Fibroblast of skin of right quadriceps (primary cell): ENCODE results near the gene AOC1.
"Not testable (repeated sequence)": the region's sequence is repeated elsewhere in the genome, so short reads cannot be mapped to it uniquely, and the experiment has no call there.

ENCODE experiments used
- DNase-seq: peaks from one replicate; pipeline ENCODE4 v3.0.0-alpha.2; 2013

The AOC1 gene, protein sequence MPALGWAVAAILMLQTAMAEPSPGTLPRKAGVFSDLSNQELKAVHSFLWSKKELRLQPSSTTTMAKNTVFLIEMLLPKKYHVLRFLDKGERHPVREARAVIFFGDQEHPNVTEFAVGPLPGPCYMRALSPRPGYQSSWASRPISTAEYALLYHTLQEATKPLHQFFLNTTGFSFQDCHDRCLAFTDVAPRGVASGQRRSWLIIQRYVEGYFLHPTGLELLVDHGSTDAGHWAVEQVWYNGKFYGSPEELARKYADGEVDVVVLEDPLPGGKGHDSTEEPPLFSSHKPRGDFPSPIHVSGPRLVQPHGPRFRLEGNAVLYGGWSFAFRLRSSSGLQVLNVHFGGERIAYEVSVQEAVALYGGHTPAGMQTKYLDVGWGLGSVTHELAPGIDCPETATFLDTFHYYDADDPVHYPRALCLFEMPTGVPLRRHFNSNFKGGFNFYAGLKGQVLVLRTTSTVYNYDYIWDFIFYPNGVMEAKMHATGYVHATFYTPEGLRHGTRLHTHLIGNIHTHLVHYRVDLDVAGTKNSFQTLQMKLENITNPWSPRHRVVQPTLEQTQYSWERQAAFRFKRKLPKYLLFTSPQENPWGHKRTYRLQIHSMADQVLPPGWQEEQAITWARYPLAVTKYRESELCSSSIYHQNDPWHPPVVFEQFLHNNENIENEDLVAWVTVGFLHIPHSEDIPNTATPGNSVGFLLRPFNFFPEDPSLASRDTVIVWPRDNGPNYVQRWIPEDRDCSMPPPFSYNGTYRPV

DNA sequence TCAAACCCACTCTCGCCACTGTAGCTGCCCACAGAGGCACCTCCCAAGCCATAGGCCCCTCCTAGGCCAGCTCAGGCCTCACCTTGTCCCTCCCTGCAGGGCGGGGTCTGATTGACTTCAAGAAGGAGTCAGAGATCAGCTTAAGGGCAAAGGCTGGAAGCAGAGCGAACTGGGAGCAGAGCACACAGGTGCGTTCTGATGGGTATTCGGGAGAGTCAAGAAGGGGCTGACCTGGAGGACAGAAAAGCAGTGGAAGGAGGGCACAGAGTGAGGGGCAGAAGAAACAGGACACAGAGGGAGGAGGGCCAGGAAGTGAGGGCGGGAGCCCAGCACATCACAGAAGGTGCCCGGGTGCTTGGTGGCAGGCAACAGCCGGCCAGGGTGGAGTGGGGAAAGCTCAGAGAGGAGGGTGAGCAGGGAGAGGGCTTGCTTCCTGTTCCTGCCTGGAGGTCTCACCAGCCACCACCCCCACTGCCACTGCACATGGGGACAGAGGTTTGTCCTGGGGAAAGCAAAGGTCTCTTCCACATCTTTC lies at the start of gene AOC1:
TSS of gene AOC1 (plus strand) at position 147 of the 535 bp plus-strand sequence. CDS start 3,954 bp downstream, outside the sequence.
- no peak for DNase-seq

DNA sequence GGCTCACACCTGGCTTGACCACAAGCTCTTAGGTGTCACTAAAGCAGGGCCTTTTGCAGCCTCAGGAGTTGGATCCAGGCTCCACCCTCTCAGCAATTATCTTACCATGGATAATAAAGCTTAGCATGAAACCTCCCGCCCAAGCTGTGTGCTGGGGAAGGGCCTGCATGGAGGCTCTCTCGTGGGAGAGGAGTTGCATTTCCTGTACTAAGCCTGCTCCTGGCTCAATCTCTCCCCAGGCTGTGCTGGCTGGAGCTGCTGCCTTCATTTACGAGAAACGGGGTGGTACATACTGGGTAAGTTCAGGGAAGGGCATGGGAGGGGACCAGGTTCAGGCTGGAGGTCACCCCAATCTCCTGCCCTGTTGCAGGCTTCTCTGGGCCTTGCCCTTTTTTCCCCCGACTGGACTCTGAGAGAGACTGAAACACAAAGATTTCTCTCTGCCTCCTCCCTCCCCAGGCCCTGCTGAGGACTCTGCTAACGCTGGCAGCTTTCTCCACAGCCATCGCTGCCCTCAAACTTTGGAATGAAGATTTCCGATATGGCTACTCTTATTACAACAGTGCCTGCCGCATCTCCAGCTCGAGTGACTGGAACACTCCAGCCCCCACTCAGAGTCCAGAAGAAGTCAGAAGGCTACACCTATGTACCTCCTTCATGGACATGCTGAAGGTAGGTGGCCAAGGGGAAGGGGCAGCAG lies 49.0 kb upstream of the AOC1 start:
- DNase-seq = no peak

DNA sequence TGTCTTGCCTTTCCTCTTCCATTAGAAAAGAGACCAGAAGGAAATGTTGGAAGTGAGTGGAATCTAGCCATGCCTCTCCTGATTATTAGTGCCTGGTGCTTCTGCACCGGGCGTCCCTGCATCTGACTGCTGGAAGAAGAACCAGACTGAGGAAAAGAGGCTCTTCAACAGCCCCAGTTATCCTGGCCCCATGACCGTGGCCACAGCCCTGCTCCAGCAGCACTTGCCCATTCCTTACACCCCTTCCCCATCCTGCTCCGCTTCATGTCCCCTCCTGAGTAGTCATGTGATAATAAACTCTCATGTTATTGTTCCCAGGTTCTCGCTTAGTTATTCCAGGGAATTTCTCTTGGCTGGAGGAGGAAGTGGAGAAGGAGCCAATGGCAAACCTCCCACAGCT lies 47.5 kb upstream of the AOC1 start:
- no peak for DNase-seq

DNA sequence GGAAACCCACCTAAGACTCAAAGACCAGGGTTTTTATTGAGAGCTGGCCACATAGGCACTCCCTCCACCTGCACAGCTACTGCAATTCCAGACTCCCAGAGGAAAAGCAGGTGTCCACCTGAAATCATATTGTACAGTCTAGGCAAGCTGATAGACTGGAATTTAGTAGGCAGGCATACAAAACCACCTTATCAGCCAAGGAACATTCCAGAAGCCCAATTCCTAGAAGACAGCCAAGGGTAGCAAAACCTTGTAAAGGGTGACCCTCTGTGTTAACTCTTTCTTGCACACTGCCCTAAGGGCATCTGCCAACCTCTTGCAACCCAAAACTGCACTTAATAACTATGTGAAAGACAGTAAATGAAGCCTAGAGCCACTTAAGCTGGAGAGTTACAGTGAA lies 46.5 kb upstream of the AOC1 start:
- DNase-seq = no peak

DNA sequence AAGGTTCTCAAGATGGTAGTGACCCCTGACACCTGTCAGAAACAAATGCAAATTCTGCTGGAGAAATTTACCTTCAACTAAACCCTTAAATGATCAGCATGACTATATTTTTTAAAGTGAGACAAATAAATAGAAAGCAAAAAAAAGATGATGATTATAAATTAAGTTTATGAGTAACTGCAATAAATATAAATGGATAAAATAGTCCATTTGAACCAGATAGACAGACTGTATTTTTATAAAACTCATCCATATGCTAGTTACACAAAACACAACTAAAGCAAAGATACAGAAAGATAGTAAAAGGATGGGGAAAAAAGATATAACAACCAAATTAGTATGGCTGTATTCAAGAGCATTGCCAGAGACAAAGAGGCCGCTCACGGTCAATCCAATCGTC lies 45.9 kb upstream of the AOC1 start:
- no peak for DNase-seq

DNA sequence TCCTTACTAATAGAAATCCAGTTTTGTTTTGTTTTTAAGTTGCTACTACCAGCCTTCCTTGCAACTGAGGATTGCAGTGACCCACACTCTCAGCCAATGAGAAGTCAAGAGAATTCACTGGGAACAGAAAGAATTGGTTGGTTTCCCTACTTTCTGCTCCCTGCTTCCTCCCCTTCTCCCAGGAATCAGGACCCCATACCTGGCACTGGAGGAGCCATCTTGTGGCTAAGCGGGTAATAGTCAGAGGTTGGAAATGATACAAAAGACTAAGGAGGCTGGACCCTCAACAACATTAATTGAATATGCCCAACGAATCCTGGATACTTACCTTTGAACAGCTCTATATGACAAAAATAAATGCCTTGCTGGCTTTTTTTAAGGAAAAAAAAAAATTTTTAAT lies 45.5 kb upstream of the AOC1 start:
- no peak for DNase-seq

DNA sequence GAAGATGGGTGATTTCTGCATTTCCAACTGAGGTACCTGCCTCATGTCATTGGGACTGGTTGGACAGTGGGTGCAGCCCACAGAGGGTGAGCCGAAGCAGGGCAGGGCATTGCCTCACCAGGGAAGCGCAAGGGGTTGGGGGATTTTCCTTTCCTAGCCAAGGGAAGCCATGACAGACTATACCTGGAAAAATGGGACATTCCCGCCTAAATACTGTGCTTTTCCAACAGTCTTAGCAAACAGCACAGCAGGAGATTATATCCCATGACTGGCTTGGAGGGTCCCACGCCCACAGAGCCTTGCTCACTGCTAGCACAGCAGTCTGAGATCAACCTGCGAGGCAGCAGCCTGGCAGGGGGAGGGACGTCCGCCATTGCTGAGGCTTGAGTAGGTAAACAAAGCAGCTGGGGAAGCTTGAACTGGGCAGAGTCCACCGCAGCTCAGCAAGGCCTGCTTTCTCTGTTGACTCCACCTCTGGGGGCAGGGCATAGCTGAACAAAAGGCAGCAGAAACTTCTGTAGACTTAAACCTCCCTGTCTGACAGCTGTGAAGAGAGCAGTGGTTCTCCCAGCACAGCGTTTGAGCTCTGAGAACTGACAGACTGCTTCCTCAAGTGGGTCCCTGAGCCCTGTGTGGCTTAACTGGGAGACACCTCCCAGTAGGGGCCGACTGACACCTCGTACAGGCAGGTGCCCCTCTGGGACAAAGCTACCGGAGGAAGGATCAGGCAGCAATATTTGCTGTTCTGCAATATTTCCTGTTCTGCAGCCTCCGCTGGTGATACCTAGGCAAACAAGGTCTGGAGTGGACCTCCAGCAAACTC lies 44.5 kb upstream of the AOC1 start:
- not testable (repeated sequence) for DNase-seq

DNA sequence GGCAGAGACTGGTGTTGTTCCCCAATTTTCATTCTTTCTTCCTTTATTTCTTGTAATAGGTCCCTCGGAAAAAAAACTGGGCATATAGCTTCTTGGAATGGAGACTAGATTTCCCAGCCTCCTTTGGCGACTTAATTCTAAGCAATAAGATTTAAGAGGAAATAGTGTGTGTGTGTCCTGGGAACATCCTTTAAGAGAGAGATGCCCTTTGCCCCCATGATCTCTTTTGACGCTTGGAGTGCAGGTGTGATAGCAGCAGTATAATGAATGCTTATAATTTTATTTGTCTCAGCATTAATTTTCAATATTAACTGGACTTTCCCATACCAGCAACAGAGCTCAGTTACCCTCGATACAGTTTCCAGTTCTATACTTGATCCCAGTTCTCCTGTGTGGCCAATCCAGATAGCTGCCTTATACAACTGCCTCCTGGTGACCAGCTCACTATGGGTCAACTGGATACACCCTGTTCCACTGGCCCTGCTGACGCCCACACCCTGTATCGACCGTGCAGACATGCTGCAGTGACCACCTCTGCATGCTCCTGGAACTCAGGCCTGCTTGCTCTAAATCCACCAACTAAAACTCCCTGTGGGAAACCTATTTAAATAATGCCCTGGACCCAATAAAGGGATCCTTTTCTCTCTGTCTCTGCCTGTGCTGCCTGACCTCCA lies 37.9 kb upstream of the AOC1 start:
- no peak for DNase-seq

DNA sequence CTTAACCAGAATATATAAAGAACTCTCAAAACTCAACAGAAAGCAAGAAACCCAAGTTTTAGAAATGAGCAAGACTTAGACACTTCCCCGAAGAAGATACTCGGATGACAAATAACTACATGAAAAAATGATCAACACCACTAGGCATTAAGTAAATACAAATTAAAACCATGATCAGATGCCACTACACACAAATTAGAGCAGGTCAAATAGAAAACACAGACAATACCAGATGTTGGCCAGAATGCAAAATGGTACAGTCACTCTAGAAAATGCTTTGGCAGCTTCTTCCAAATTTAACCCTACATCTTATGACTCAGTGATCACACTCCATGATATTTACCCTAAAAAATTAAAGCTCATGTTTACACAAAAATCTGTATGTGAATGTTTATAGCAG lies 33.3 kb upstream of the AOC1 start:
- DNase-seq = no peak

DNA sequence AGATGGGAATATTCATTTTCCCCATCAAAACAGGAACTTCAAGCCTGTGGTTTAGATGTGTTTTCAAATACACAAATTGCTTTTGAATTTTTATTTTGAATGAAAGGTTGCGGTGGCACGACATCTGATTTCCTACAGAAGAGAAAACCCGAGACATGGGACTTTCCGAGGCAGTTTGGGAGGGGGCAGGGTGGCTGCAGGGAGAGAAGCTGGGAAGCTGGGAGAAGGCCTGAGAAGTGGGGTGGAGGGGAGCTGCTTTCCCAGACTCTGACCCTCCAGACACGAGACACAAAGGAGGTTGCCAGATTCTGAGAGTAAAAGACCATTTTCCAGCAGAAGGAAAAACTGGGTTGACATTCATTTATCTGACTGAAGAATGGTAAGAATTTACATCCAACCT lies 32.2 kb upstream of the AOC1 start:
- DNase-seq = no peak

DNA sequence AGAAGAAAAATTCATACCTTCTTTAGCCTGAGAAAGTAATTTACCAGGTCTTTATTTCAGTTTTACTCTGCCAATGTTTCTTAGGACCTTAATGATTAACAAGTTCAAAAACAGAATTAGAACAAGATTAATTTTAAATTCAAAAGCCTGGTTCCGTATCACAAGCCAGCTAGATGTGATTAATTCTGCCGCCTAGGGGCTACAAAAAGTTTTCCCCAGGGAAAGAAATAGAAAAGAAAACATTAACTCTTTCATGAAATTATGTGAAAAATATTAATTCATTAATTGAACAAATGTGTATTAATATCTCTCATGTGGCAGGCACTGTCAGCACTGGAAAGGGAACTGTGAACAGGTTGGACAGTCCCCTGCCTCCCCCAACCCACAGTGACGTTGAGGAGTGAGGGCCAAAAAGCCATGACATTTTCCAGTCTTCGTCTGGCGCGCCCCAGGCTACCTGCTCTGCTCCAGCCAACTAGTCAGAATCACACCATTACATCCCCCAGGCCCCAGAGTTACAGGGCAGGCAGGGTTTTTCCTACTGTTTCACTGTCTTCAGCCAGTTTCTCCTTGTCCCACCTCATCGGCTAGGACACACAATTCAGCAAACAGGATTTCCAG lies 31.6 kb upstream of the AOC1 start:
- DNase-seq = no peak

DNA sequence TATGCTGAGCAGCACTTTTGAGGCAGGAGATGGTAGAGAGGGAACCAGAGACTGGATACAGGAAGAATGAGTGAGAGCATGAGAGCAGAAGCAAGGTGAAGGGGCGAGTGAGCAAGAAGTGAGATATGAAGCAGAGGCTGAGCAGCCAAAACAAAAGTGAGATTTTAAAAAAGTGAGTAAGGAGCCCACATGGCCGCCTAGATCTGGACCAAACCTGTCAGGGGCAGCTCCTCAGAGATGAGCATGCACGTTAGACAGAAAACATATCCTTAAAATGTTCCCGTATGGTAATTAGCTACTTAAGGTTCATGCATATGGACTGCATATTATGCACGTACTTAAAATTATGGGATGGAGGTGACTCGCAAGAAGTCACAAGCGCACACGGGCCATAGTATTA lies 29.3 kb upstream of the AOC1 start:
- DNase-seq = no peak

DNA sequence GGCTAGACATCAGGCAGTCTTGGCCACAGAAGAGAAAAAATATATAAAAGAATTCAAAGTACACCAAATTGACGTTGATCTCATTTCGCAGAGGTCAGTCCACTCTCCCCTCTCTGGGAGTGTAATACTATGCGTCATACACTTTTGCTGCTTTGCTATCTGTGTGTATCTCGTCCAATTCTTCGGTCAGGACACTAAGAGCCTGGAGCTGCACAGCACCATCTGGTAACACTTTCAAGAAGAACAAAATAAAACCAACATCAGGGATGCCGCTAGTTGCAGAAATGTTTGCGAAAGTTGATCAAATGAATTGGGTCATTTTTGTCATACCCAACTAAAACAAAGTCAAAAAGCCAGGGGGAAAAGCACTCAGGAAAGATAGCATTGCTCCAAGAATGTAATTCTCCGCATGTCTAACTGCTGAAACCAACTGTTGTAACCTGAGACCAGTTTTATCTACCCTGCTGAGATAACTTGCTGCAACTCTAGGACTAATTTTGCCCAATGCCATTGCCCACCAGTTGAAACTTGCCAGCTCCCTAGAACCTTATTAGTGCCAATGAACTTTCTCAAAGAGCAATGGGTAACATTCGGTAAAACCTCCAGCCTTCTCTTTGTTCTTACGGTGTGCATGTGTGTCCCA lies 28.7 kb upstream of the AOC1 start:
- DNase-seq = no peak

DNA sequence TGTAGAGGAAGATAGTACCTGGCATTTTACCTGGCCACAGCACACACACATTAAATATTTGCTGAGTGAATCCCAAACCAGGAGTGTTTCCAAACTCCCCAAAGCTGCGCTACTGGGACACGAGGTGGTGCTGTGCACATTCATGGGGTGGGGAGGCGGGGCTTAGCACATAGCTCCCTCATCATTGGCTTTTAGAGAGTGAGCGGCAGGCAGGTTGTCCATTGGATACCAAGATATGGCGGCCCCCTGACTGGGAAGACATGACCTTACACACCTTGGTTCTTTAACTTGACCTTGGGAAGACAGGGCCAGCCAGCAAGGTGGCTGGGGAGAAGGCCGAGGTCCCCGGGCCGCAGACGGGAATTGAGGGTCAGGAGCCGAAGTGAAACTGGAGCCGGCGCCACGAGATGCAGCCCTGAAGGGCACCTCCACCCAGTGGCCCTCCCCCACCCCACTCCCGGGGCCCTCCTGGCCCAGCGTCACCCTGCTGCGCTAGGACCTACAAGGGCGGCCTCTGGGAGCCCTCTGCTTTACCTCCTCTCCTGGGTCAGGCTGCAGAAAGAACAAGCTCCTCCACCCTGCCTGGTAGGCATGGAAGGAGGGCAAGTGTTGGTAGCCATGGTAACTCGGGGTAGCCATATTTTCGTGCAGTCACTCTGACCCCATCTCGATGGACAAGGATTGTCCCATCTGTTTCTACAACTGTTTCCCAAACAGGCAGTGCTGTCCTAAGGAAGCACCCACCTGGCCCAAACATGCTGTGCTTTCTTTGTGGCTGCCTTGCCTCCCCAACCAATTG lies 27.7 kb upstream of the AOC1 start:
- DNase-seq = no peak

DNA sequence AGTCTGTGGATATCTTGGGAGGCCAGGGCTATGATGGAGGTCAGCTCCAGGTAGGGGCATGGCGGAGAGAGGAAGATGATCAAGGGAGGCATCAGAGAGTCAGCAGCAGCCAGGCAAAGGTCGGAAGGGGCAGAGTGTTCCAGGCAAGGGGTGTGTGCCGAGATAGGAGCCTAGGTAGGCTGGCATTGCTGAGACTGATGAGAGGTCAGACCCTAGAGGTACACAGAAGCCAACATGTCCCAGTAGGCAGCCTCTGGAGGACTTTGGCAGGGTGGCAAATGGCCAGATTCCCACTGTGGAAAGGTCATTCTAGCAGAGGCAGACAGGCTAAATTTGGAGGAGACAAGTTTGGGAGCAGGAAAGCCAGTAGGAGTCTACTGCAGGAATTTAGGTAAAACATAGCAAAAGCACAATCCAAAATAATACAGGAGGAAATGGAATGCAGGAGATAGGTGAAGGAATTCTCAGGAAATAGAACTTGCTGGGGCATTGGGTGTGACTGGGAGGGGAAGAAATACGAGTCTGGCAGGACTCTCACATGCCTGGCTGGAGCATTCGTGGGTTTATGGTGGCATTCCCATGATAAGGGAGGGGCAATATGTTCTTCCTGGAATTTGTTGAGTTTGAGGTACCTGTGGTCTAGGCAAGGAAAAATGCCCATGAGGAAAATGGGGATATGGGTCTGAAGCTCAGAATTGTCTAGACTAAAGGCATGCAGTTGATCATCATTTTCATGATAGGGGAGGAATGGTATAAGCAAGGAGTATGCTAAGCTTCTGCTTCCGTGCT lies 26.1 kb upstream of the AOC1 start:
- DNase-seq = no peak

DNA sequence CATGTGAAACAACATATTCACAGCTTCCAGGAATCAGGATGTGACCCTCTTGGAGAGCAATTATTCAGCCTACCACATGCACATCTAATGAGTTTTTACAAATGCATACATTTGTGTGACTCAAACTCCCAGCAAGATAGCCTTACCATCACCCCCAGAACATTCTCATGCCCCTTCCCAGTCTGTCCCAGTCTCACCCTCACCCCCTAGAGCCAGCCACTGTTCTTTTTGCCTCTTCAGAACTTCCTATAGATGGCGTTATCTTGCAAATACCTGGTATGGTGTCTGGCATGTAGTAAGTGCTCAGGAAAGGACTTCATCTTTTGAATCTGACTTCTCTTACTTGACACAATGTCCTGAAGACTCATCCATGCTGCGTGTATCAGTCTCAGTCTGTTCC lies 23.9 kb upstream of the AOC1 start:
- no peak for DNase-seq

DNA sequence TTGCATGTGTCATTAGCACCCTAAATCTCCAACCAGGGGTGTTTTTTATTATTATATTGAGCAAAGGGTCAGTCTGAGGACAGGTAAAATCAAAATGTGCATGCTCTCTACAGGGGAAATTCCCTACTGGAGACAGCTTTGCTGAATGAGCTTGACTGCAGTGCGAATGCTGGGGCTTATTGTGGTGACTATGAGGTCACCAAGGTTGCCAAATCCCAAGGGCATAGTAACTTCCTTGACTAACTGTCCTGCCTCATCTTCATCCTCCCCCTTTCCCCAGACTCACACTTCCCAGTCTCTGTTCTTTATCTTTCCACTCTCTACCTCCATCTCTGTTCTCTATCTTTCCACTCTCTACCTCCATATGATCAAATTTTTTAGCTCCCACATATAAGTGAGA lies 22.9 kb upstream of the AOC1 start:
- DNase-seq = no peak

DNA sequence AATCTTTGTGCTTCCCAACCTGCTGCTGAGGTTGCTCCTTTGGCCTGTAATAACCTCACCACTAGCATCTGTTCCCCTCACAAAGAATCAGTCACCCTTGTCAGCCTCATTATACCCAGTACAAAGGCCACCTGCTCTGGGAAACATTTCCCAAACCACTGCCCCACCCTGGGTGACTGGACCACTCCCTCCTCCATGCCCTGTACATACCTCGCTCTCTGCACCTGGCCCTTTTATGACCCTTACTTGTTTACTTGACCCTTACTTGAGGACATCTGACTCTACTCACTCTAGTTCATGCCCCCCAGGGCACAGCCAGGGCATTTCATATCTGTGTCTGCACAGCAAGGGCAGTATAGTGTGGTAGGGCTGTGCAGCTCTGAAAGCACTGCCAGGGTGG lies 21.4 kb upstream of the AOC1 start:
- DNase-seq = no peak

DNA sequence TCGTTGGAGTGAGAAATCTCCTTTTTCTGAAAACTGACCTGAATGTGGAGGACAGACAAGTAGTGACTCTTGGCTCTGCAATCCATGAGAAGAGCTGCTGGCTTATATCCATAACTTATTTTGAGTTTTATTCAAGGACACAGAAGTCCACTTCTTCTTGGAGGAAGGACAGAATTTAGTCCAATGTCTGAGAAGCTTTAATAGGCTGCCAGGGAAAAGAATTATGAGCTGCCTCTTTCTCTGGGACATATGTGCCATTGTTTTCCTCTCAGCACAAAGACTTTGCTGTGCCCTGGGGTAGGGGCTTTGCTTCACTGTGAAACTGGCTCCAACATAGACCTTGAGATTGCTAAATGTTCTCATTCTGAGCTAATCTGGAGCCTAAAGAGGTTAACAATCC lies 20.5 kb upstream of the AOC1 start:
- no peak for DNase-seq
